HepG2 (cell line): Measurements from ENCODE around the gene PRPF4. TPM values are rescaled to one million over a fixed set of nuclear protein-coding genes. Genes with fewer than 3 reads are reported as not detected.

Experiments
- CBX2 ChIP-seq, 2 experiments: fragments of 200-600 bp in 1 of 2; sonication (generic); formaldehyde crosslinking in 1 of 2; IDR thresholded peaks; 2 replicates each; pipeline versions ENCODE4 v1.7.0 to v1.8.1; 2018 to 2022; ENCODE audit warnings: low read depth in 2 of 2, low read length in 1 of 2, mild to moderate bottlenecking in 1 of 2, missing genetic modification reagents in 1 of 2
- EZH2 ChIP-seq: conservative IDR thresholded peaks from 2 replicates; pipeline ENCODE4 v1.6.1; 2012; ENCODE audit warnings: mild to moderate bottlenecking, low read depth, low read length, moderate library complexity
- FOXO1 ChIP-seq: sonication (generic); formaldehyde crosslinking; IDR thresholded peaks from 2 replicates; pipeline ENCODE4 v1.4.0; 2020; ENCODE audit warnings: missing genetic modification reagents
- HMGXB4 ChIP-seq, 2 experiments: sonication (generic) in 1 of 2; formaldehyde crosslinking in 1 of 2; IDR thresholded peaks; 2 replicates each; pipeline versions ENCODE4 v1.4.0 to v1.6.1; 2018 to 2020; ENCODE audit warnings: missing genetic modification reagents in 2 of 2, borderline replicate concordance in 1 of 2, low read depth in 1 of 2, mild to moderate bottlenecking in 1 of 2, missing biosample characterization in 1 of 2
- HOXA9 ChIP-seq: sonication (generic); formaldehyde crosslinking; IDR thresholded peaks from 2 replicates; pipeline ENCODE4 v1.8.1; 2022; ENCODE audit warnings: missing genetic modification reagents, mild to moderate bottlenecking, moderate library complexity, borderline replicate concordance
- MIER2 ChIP-seq: IDR thresholded peaks from 2 replicates; pipeline ENCODE4 v1.6.1; 2016; ENCODE audit warnings: missing biosample characterization, missing genetic modification reagents
- NFATC3 ChIP-seq: sonication (generic); formaldehyde crosslinking; IDR thresholded peaks from 2 replicates; pipeline ENCODE4 v1.5.1; 2020; ENCODE audit warnings: mild to moderate bottlenecking, missing genetic modification reagents
- NPAS2 ChIP-seq: sonication (generic); formaldehyde crosslinking; IDR thresholded peaks from 2 replicates; pipeline ENCODE4 v1.8.0; 2022; ENCODE audit warnings: mild to moderate bottlenecking, missing genetic modification reagents, borderline replicate concordance
- PPARG ChIP-seq: conservative IDR thresholded peaks from 2 replicates; pipeline ENCODE4 v1.6.1; 2016; ENCODE audit warnings: missing biosample characterization, missing genetic modification reagents
- SMARCC2 ChIP-seq: fragments of 450-650 bp; IDR thresholded peaks from 2 replicates; pipeline ENCODE4 v1.6.1; 2017; ENCODE audit warnings: antibody characterized with exemption, mild to moderate bottlenecking
- TAF15 ChIP-seq: fragments of 200-400 bp; formaldehyde crosslinking; IDR thresholded peaks from one replicate; pipeline ENCODE4 v1.6.1; 2018; ENCODE audit warnings: mild to moderate bottlenecking, low read depth, low read length; ENCODE audit not compliant: poor library complexity, severe bottlenecking
- ZFP91 ChIP-seq: sonication (generic); formaldehyde crosslinking; IDR thresholded peaks from 2 replicates; pipeline ENCODE4 v1.9.0; 2022; ENCODE audit warnings: missing genetic modification reagents, mild to moderate bottlenecking, borderline replicate concordance
- ZNF234 ChIP-seq: sonication (generic); formaldehyde crosslinking; conservative IDR thresholded peaks from 2 replicates; pipeline ENCODE4 v1.5.1; 2020; ENCODE audit warnings: mild to moderate bottlenecking, missing genetic modification reagents
- ZNF281 ChIP-seq: sonication (generic); formaldehyde crosslinking; IDR thresholded peaks from 2 replicates; pipeline ENCODE4 v1.4.0; 2020; ENCODE audit warnings: missing genetic modification reagents, borderline replicate concordance
- ZNF3 ChIP-seq: IDR thresholded peaks from 2 replicates; pipeline ENCODE4 v1.7.0; 2017; ENCODE audit warnings: inconsistent platforms
- ZNF432 ChIP-seq: sonication (generic); formaldehyde crosslinking; IDR thresholded peaks from 2 replicates; pipeline ENCODE4 v1.5.0; 2020; ENCODE audit warnings: missing genetic modification reagents, mild to moderate bottlenecking, borderline replicate concordance
- ZNF749 ChIP-seq: sonication (generic); formaldehyde crosslinking; IDR thresholded peaks from 2 replicates; pipeline ENCODE4 v1.8.0; 2022; ENCODE audit warnings: mild to moderate bottlenecking, missing genetic modification reagents, moderate library complexity, borderline replicate concordance
- ZNF766 ChIP-seq: sonication (generic); formaldehyde crosslinking; IDR thresholded peaks from 2 replicates; pipeline ENCODE4 v1.5.0; 2020; ENCODE audit warnings: missing genetic modification reagents, borderline replicate concordance
- polyA plus RNA-seq, 8 experiments: library from polyadenylated mRNA; depleted of rRNA in 3 of 8; stranded (reverse) in 7 of 8; unstranded in 1 of 8; fragments of >200 nt; fragmentation: Illumina TruSeq in 4 of 8; extraction: Trizol in 4 of 8; gene quantifications; 2 replicates each; pipeline versions ENCODE4 v1.2.1 to v1.2.3, GENCODE V29; 2011 to 2016; ENCODE audit warnings: low read depth in 4 of 8, missing spikeins in 1 of 8, mixed read lengths in 1 of 8; ENCODE audit not compliant: insufficient read depth in 1 of 8
- total RNA-seq, 5 experiments: library from RNA; depleted of rRNA; stranded (reverse); fragments of >200 nt; fragmentation: Illumina TruSeq; extraction: Trizol; gene quantifications; 2 replicates each; pipeline ENCODE4 v1.2.3, GENCODE V29; 2016; ENCODE audit warnings: low read depth in 1 of 5
- TF ChIP-seq, protein P1 (sequence below): sonication (generic); formaldehyde crosslinking; IDR thresholded peaks from 2 replicates; pipeline ENCODE4 v1.5.1; 2020; ENCODE audit warnings: mild to moderate bottlenecking, moderate library complexity, missing genetic modification reagents
- TF ChIP-seq, protein P2 (sequence below): IDR thresholded peaks from 2 replicates; pipeline ENCODE4 v1.6.1; 2016; ENCODE audit warnings: control low read depth

Gene PRPF4
- total and polyA plus RNA-seq, 2 of the 13 experiments (the other 11 are each of a cell fraction or from before 2014, with no cell fraction given): 10.3 to 49.0 TPM

GRCh38 chr9:113228130-113228665, 47.3 kb upstream of the PRPF4 start (continued):
- TF ChIP-seq NFATC3 (CRISPR knock-in tag) (no peak), ZNF281 (CRISPR knock-in tag) (peak; percentile 11; the same call in 1 of the 2 replicates), ZNF3 (no peak), HMGXB4 (CRISPR knock-in tag; IDR thresholded peaks at IDR 0.05; ENCODE audit: borderline replicate concordance in 1 of 2, low read depth in 1 of 2) (peak; percentile 7 to 35; a peak in 1 of 4 replicates), TAF15 (no peak), NPAS2 (no peak), PPARG (CRISPR knock-in tag) (peak; percentile 48; the same call in 1 of the 2 replicates), ZNF432 (CRISPR knock-in tag) (no peak), ZNF766 (CRISPR knock-in tag) (no peak), EZH2 (no peak), FOXO1 (CRISPR knock-in tag) (peak; percentile 30; the same call in 1 of the 2 replicates), SMARCC2 (no peak), MIER2 (CRISPR knock-in tag) (0 out of 2 replicates have a peak, but pooled peaks have one; percentile 18), ZFP91 (CRISPR knock-in tag) (no peak), CBX2 (IDR thresholded peaks at IDR 0.05; ENCODE audit: low read depth, low read length) (no peak), CBX2 (CRISPR knock-in tag; IDR thresholded peaks at IDR 0.05; ENCODE audit: low read depth) (no peak), HOXA9 (0 out of 2 replicates have a peak, but pooled peaks have one; percentile 27), ZNF234 (CRISPR knock-in tag) (no peak), ZNF749 (CRISPR knock-in tag) (no peak)
- TF ChIP-seq, protein P1, sequence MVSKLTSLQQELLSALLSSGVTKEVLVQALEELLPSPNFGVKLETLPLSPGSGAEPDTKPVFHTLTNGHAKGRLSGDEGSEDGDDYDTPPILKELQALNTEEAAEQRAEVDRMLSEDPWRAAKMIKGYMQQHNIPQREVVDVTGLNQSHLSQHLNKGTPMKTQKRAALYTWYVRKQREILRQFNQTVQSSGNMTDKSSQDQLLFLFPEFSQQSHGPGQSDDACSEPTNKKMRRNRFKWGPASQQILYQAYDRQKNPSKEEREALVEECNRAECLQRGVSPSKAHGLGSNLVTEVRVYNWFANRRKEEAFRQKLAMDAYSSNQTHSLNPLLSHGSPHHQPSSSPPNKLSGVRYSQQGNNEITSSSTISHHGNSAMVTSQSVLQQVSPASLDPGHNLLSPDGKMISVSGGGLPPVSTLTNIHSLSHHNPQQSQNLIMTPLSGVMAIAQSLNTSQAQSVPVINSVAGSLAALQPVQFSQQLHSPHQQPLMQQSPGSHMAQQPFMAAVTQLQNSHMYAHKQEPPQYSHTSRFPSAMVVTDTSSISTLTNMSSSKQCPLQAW (CRISPR knock-in tag): no peak
- TF ChIP-seq, protein P2, sequence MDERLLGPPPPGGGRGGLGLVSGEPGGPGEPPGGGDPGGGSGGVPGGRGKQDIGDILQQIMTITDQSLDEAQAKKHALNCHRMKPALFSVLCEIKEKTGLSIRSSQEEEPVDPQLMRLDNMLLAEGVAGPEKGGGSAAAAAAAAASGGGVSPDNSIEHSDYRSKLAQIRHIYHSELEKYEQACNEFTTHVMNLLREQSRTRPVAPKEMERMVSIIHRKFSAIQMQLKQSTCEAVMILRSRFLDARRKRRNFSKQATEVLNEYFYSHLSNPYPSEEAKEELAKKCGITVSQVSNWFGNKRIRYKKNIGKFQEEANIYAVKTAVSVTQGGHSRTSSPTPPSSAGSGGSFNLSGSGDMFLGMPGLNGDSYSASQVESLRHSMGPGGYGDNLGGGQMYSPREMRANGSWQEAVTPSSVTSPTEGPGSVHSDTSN: no peak
